ENCODE results near the gene CEP128. TPM values are rescaled to one million over a fixed set of nuclear protein-coding genes. Genes with fewer than 3 reads are reported as not detected.

CEP128 gene
- total RNA-seq, 1 donor = 8.2 TPM

DNA sequence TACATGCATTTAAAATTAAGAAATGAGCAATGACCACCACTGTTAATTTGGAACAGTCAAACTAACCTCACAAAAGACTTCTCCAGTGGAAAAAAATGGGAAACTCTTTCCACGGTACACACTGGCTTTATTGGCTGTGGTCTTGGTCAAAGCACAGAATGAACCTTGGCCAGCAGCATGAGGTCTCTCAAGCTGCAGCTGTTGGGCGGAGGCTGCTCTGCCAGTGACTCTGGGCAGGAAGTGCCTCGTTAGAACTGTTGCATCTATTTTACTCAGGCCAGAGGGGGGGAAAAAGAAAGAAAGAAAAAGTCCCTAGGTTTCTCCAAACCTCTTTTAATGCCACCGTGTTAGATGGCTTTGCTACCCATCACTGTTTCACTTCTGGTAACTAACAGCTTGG is 450.4 kb downstream of the CEP128 start:
- TF ChIP-seq, protein P1, sequence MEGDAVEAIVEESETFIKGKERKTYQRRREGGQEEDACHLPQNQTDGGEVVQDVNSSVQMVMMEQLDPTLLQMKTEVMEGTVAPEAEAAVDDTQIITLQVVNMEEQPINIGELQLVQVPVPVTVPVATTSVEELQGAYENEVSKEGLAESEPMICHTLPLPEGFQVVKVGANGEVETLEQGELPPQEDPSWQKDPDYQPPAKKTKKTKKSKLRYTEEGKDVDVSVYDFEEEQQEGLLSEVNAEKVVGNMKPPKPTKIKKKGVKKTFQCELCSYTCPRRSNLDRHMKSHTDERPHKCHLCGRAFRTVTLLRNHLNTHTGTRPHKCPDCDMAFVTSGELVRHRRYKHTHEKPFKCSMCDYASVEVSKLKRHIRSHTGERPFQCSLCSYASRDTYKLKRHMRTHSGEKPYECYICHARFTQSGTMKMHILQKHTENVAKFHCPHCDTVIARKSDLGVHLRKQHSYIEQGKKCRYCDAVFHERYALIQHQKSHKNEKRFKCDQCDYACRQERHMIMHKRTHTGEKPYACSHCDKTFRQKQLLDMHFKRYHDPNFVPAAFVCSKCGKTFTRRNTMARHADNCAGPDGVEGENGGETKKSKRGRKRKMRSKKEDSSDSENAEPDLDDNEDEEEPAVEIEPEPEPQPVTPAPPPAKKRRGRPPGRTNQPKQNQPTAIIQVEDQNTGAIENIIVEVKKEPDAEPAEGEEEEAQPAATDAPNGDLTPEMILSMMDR (IDR thresholded peaks at IDR 0.05; ENCODE audit: insufficient read depth, low read depth, low read length) = no peak
- DNase-seq (ENCODE audit: low read depth) = peak; percentile 51
- no peak overlapping the region for H3K4me3 ChIP-seq (ENCODE audit: low read depth, low read length)

- TF ChIP-seq, protein P1 (IDR thresholded peaks at IDR 0.05; ENCODE audit: insufficient read depth, low read depth, low read length) = no peak
- H3K4me3 ChIP-seq (ENCODE audit: low read depth, low read length) = no peak overlapping the region
- no peak for DNase-seq (ENCODE audit: low read depth)
These were observed 452.0 kb downstream of the CEP128 start for GRCh38 chr14:80489513-80489912.

DNA sequence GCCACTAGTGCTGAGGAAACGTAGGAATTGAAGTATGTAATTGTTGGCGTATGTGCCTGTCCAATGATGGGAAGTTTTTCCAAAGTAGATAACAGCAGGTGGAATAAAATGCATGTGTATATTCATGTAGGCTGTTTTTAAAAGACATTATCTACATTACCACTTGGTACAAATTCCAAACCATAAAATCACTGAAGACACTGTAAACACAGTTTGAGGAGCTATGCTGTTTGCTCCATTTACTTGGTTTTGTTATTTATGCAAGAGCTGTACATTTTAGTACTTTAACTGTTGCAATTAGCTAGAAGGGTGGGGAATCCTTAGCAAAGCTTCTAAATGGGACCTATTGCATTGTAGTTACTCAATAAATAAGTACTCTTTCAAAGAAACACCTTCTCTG is 455.8 kb downstream of the CEP128 start:
- DNase-seq (ENCODE audit: low read depth) = peak; percentile 41
- H3K4me3 ChIP-seq (ENCODE audit: low read depth, low read length) = no peak overlapping the region
- TF ChIP-seq, protein P1 (IDR thresholded peaks at IDR 0.05; ENCODE audit: insufficient read depth, low read depth, low read length) = no peak

DNA sequence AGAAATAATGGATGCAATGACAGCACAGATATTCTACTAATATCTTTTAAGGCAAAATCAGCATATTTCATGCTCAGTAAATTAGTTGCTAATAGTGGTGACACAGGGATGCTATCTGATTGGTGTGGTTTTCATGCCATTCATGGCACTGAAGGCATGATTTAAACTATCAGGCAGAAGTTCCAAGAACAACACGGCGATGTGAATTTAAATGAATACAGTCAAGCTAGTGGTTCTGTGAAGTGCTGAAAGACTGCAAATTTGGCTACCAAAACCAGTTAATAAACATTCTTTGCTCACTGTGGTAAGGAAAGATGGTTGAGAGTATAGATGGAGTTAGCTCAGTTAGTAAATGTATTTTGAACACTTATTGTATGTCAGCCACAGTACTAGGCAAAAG is 458.2 kb downstream of the CEP128 start:
- DNase-seq (ENCODE audit: low read depth) = no peak
- no peak overlapping the region for H3K4me3 ChIP-seq (ENCODE audit: low read depth, low read length)
- TF ChIP-seq, protein P1 (IDR thresholded peaks at IDR 0.05; ENCODE audit: insufficient read depth, low read depth, low read length) = no peak

DNA sequence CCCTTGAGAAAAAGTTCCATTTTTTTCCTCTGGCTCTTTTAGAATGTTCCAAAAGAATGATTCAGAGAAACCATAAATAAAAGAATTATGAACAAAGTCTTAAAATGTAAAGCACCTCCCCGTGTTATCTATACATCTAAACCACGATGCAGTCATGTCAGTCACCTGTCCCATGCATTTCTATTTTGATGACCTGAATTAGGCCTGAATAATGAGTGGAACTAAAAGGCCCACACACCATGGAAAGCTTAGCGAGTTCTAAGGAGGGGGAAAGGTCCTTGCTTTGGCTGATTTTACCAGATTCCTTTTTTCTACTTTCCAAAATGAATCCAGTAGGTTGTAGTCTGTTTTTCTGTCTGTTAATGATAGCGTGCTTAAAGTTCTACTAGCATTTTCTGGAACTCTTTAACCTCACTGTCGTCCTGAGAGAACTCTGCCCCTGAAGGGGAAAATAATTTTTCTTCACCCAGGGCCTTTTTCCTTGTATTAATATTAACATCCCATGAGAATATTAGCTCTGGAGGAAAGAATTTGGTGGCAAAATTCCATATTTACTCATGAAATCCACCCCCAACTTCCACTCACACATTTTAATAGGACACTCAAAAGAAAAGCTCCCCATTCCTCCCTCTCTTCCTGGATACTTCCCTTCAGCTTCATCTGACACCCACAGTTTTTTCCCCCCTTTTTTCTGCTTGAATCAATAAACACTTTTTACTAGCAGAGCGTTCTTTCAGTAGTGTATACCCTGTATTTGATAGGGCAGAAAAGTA is 464.0 kb downstream of the CEP128 start:
- H3K4me3 ChIP-seq (ENCODE audit: low read depth, low read length) = no peak overlapping the region
- TF ChIP-seq, protein P1 (IDR thresholded peaks at IDR 0.05; ENCODE audit: insufficient read depth, low read depth, low read length) = no peak
- DNase-seq (ENCODE audit: low read depth) = no peak

- DNase-seq (ENCODE audit: low read depth) = peak; percentile 20
- TF ChIP-seq, protein P1 (IDR thresholded peaks at IDR 0.05; ENCODE audit: insufficient read depth, low read depth, low read length) = no peak
- no peak overlapping the region for H3K4me3 ChIP-seq (ENCODE audit: low read depth, low read length)
These were observed 466.5 kb downstream of the CEP128 start for GRCh38 chr14:80475074-80475473.

Measured in fibroblast of villous mesenchyme (primary cell).